Smooth muscle cell (in vitro differentiated cells): ENCODE measurements around the gene KRT72. TPM values are rescaled to one million over a fixed set of nuclear protein-coding genes. Genes with fewer than 3 reads are reported as not detected.

Experiments
- DNase-seq: peaks from one replicate; lab custom pipeline; 2025; ENCODE audit not compliant: unreplicated experiment; lab: John Stamatoyannopoulos, UW
- H2AFZ ChIP-seq: fragments of 200-600 bp; sonication (generic); 2 replicates; pipeline ENCODE4 v1.6.0; 2016; ENCODE audit warnings: antibody characterized with exemption, low read depth, mild to moderate bottlenecking
- H3F3A ChIP-seq: fragments of 200-600 bp; sonication (generic); 2 replicates; pipeline ENCODE4 v1.6.0; 2017; ENCODE audit warnings: antibody characterized with exemption, low read depth
- H3K27ac ChIP-seq: fragments of 200-600 bp; sonication (generic); 2 replicates; pipeline ENCODE4 v1.5.1; 2016; ENCODE audit warnings: low read depth, mild to moderate bottlenecking
- H3K27me3 ChIP-seq: fragments of 200-600 bp; sonication (generic); 2 replicates; pipeline ENCODE4 v1.6.1; 2016; ENCODE audit warnings: low read depth, mild to moderate bottlenecking
- H3K36me3 ChIP-seq: fragments of 200-600 bp; sonication (generic); 2 replicates; pipeline ENCODE4 v1.5.1; 2016; ENCODE audit warnings: low read depth
- H3K4me1 ChIP-seq: fragments of 200-600 bp; sonication (generic); 2 replicates; pipeline ENCODE4 v1.5.1; 2016; ENCODE audit warnings: low read depth
- H3K4me2 ChIP-seq: fragments of 200-600 bp; sonication (generic); 2 replicates; pipeline ENCODE4 v1.6.0; 2016; ENCODE audit warnings: mild to moderate bottlenecking
- H3K4me3 ChIP-seq: fragments of 200-600 bp; sonication (generic); 2 replicates; pipeline ENCODE4 v1.5.1; 2016; ENCODE audit warnings: mild to moderate bottlenecking
- H3K79me2 ChIP-seq: fragments of 200-600 bp; sonication (generic); 2 replicates; pipeline ENCODE4 v1.6.0; 2016; ENCODE audit warnings: low read depth, mild to moderate bottlenecking
- H3K9ac ChIP-seq: fragments of 200-600 bp; sonication (generic); 2 replicates; pipeline ENCODE4 v1.6.0; 2016; ENCODE audit warnings: low read depth
- H3K9me3 ChIP-seq: fragments of 200-600 bp; sonication (generic); replicated peaks from 2 replicates; pipeline ENCODE4 v1.5.1; 2016; ENCODE audit warnings: low read depth
- H4K20me1 ChIP-seq: fragments of 200-600 bp; sonication (generic); 2 replicates; pipeline ENCODE4 v1.6.0; 2016; ENCODE audit warnings: low read depth
- WGBS: methylation state at CpG from one replicate; pipeline ENCODE4 v1.1.7; 2016; ENCODE audit warnings: low lambda C conversion rate; 5-methylcytosine and 5-hydroxymethylcytosine counted together
- polyA plus RNA-seq: library from polyadenylated mRNA; unstranded; fragments of >200 nt; fragmentation: Nextera tagmentation; extraction: Ambion mirVana; gene quantifications from 2 replicates; pipeline ENCODE4 v1.2.1, GENCODE V29; 2016
- total RNA-seq: library from RNA; depleted of rRNA; stranded (reverse); fragments of >200 nt; gene quantifications from 2 replicates; pipeline ENCODE4 v1.2.3, GENCODE V29; 2014
- TF ChIP-seq, protein P1 (sequence below): fragments of 200-600 bp; sonication (generic); IDR thresholded peaks from 2 replicates; pipeline ENCODE4 v1.5.1; 2017; ENCODE audit warnings: borderline replicate concordance, mild to moderate bottlenecking, antibody characterized with exemption; ENCODE audit not compliant: insufficient read depth, poor library complexity, severe bottlenecking

Gene KRT72
- total and polyA plus RNA-seq, 2 experiments from 2014 or later = not detected

DNA sequence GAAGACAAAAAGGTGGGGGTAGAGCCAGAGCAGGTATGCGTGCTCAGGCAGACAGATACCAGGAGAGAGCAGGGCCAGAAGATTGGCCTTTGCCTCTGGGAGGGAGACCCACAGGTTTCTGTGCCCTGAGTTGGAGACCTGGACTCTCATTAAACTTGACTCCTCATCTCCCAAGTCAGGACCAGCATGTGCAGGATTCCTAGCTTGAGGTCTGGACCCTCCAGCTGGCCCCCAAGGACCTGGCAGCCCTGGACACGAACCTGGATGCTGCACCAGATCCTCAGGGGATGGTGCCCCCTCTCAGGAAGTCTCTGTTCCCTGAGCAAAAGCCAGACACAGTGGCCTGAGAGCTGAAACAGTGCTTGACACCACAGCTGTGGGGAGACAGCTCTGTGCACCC lies 27.6 kb upstream of the KRT72 start:
- H3K4me2 ChIP-seq = no peak overlapping the region
- H3K4me1 ChIP-seq = no peaks in the 10 kb centered on the region
- no peak overlapping the region for H3K27ac ChIP-seq
- no peak for DNase-seq
- H3K9ac ChIP-seq = no peak overlapping the region
- H3K9me3 ChIP-seq = no peaks in the 10 kb centered on the region
- no peak overlapping the region for H2AFZ ChIP-seq
- WGBS = 73% methylated on average over 2 of the region's 2 CpGs
- TF ChIP-seq, protein P1, sequence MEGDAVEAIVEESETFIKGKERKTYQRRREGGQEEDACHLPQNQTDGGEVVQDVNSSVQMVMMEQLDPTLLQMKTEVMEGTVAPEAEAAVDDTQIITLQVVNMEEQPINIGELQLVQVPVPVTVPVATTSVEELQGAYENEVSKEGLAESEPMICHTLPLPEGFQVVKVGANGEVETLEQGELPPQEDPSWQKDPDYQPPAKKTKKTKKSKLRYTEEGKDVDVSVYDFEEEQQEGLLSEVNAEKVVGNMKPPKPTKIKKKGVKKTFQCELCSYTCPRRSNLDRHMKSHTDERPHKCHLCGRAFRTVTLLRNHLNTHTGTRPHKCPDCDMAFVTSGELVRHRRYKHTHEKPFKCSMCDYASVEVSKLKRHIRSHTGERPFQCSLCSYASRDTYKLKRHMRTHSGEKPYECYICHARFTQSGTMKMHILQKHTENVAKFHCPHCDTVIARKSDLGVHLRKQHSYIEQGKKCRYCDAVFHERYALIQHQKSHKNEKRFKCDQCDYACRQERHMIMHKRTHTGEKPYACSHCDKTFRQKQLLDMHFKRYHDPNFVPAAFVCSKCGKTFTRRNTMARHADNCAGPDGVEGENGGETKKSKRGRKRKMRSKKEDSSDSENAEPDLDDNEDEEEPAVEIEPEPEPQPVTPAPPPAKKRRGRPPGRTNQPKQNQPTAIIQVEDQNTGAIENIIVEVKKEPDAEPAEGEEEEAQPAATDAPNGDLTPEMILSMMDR = no peak
- H3K36me3 ChIP-seq = no peaks in the 10 kb centered on the region
- H3K27me3 ChIP-seq = peaks cover 46% of the 10 kb centered on the region
- no peaks in the 10 kb centered on the region for H4K20me1 ChIP-seq
- no peaks in the 10 kb centered on the region for H3K79me2 ChIP-seq
- no peak overlapping the region for H3K4me3 ChIP-seq
- H3F3A ChIP-seq = no peaks in the 10 kb centered on the region

DNA sequence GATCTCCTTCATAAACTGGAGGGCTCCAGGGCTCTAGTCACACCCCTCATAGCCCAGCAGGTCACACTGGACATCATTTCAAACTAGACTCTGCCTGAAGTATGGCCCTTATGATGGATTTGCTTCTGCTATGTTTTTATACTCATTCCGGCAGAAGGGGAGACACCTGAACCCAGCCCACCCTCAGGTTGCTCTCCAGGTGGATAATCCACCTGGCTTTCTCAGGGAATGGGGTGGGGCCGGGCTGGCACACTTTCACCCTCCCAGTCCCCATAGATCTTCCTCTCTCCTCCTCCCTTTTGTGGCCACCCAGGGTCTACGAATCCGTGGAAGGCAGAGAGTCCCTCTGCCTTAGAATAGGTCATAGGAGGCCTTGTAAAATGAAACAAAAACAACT lies 26.8 kb upstream of the KRT72 start:
- Histone ChIP-seq H3K4me2 (no peak overlapping the region), H3K9ac (no peak overlapping the region), H3K4me1 (no peaks in the 10 kb centered on the region), H3K27me3 (peaks cover 46% of the 10 kb centered on the region), H3K4me3 (no peak overlapping the region), H3K9me3 (no peaks in the 10 kb centered on the region), H2AFZ (no peak overlapping the region), H3K36me3 (no peaks in the 10 kb centered on the region), H3F3A (no peaks in the 10 kb centered on the region), H4K20me1 (no peaks in the 10 kb centered on the region), H3K79me2 (no peaks in the 10 kb centered on the region), H3K27ac (no peak overlapping the region)
- no peak for DNase-seq
- 75% methylated on average over 4 of the region's 4 CpGs for WGBS
- TF ChIP-seq, protein P1 = no peak

DNA sequence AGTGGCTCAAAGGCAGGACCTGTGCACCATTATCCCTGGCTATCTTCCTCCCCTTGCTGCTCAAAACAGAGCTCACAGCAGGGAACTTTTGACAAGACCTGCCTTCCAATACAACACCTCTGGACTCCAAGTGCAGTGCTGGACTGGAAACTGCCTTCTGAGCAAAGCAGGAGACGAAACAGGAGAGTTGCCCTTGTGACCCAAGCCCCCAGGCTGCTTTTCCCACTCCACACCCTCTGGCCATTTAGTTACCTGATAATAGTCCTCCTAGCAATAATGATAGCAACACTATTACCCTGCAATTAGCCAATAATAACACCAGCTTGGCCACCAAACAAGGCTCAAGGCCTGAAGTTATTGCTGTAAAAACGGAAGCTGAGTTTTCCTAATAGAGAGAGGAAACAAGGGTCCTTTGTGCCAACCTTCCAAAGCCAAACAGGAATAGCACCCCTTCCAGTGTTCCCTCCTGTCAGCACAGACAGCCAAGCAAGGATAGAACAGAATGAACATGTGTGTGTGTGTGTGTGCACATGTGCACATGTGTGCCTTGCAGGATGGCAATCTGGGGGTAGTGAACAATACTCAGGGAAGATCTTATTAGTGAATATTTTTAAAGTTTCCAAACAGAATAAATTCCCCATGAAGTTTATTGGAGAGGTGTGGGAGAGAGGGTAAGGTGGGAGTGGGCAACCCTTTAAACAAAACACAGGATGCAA lies 26.3 kb upstream of the KRT72 start:
- TF ChIP-seq, protein P1 = no peak
- Histone ChIP-seq H3K4me2 (no peak overlapping the region), H4K20me1 (no peaks in the 10 kb centered on the region), H3K4me3 (no peak overlapping the region), H3K27ac (no peak overlapping the region), H3K27me3 (peaks cover 47% of the 10 kb centered on the region), H3K79me2 (no peaks in the 10 kb centered on the region), H3K4me1 (no peaks in the 10 kb centered on the region), H3K36me3 (no peaks in the 10 kb centered on the region), H3K9ac (no peak overlapping the region), H3K9me3 (no peaks in the 10 kb centered on the region), H2AFZ (no peak overlapping the region), H3F3A (no peaks in the 10 kb centered on the region)
- no peak for DNase-seq
- WGBS = 75% methylated on average over 2 of the region's 2 CpGs

DNA sequence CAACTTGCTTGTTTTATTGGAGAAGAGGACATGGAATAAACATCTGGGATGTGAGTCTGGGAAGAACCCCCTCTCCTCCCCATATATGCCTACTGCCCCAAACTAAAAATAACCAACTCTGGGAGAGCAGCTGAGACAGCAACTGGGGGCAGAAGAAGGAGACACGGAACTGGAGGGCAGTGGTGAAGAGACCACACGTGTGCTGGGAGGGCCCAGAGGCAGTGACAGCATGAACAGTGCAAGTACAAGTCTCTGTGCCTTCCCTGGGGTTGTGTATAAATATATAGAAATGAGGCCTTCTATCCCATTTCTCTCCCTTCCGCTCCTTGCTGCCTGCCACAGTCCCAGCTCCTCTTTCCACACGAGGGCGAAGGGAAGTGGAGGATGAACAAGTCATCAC lies 21.1 kb upstream of the KRT72 start:
- H3K4me3 ChIP-seq = no peak overlapping the region
- H3K79me2 ChIP-seq = no peaks in the 10 kb centered on the region
- H3K36me3 ChIP-seq = no peaks in the 10 kb centered on the region
- H3K27me3 ChIP-seq = peaks cover 51% of the 10 kb centered on the region
- H3K9ac ChIP-seq = no peak overlapping the region
- H3K27ac ChIP-seq = no peak overlapping the region
- H2AFZ ChIP-seq = no peak overlapping the region
- TF ChIP-seq, protein P1 = no peak
- H3K9me3 ChIP-seq = no peaks in the 10 kb centered on the region
- no peaks in the 10 kb centered on the region for H3K4me1 ChIP-seq
- no peaks in the 10 kb centered on the region for H4K20me1 ChIP-seq
- 68% methylated on average over 5 of the region's 5 CpGs for WGBS
- no peaks in the 10 kb centered on the region for H3F3A ChIP-seq
- H3K4me2 ChIP-seq = no peak overlapping the region
- DNase-seq = no peak
